ENCODE measurements around the gene CASP12.
"Not testable (repeated sequence)": the region's sequence is repeated elsewhere in the genome, so short reads cannot be mapped to it uniquely, and the experiment has no call there.

Gene CASP12

GRCh38 chr11:104897891-104898684 is at the start of gene CASP12:
Gene CASP12 (minus strand): TSS chr11:104898460.
- no peak for DNase-seq (ENCODE audit: low read depth in 1 of 2, low spot score in 1 of 2)

- no peak for DNase-seq (ENCODE audit: low read depth in 1 of 2, low spot score in 1 of 2)
Observed at GRCh38 chr11:104946907-104947306, 48.6 kb upstream of the CASP12 start.

- DNase-seq (ENCODE audit: low read depth in 1 of 2, low spot score in 1 of 2): no peak
Observed at GRCh38 chr11:104944076-104944475, 45.8 kb upstream of the CASP12 start.

- no peak for DNase-seq (ENCODE audit: low read depth in 1 of 2, low spot score in 1 of 2)
Observed at GRCh38 chr11:104943561-104943960, 45.3 kb upstream of the CASP12 start.

GRCh38 chr11:104934594-104934993 is 36.3 kb upstream of the CASP12 start:
- DNase-seq (ENCODE audit: low read depth in 1 of 2, low spot score in 1 of 2): no peak

- not testable (repeated sequence) for DNase-seq (ENCODE audit: low read depth in 1 of 2, low spot score in 1 of 2)
Observed at GRCh38 chr11:104934073-104934472, 35.8 kb upstream of the CASP12 start.

- DNase-seq (ENCODE audit: low read depth in 1 of 2, low spot score in 1 of 2): no peak
Observed at GRCh38 chr11:104928811-104929210, 30.6 kb upstream of the CASP12 start.

- no peak for DNase-seq (ENCODE audit: low read depth in 1 of 2, low spot score in 1 of 2)
Observed at GRCh38 chr11:104926771-104927611, 28.7 kb upstream of the CASP12 start.

- no peak for DNase-seq (ENCODE audit: low read depth in 1 of 2, low spot score in 1 of 2)
Observed at GRCh38 chr11:104925850-104926249, 27.6 kb upstream of the CASP12 start.

GRCh38 chr11:104918113-104918824 is 20.0 kb upstream of the CASP12 start:
- no peak for DNase-seq (ENCODE audit: low read depth in 1 of 2, low spot score in 1 of 2)

- no peak for DNase-seq (ENCODE audit: low read depth in 1 of 2, low spot score in 1 of 2)
Observed at GRCh38 chr11:104917271-104918112, 19.2 kb upstream of the CASP12 start.

- no peak for DNase-seq (ENCODE audit: low read depth in 1 of 2, low spot score in 1 of 2)
Observed at GRCh38 chr11:104916442-104916841, 18.2 kb upstream of the CASP12 start.

- DNase-seq (ENCODE audit: low read depth in 1 of 2, low spot score in 1 of 2): no peak
Observed at GRCh38 chr11:104912102-104912501, 13.8 kb upstream of the CASP12 start.

- DNase-seq (ENCODE audit: low read depth in 1 of 2, low spot score in 1 of 2): no peak
Observed at GRCh38 chr11:104908186-104908531, 9.9 kb upstream of the CASP12 start.

- no peak for DNase-seq (ENCODE audit: low read depth in 1 of 2, low spot score in 1 of 2)
Observed at GRCh38 chr11:104907521-104908185, 9.4 kb upstream of the CASP12 start.

- DNase-seq (ENCODE audit: low read depth in 1 of 2, low spot score in 1 of 2): no peak
Observed at GRCh38 chr11:104905271-104905670, 7.0 kb upstream of the CASP12 start.

- DNase-seq (ENCODE audit: low read depth in 1 of 2, low spot score in 1 of 2): no peak
Observed at GRCh38 chr11:104899226-104899625, 966 bp upstream of the CASP12 start.

GRCh38 chr11:104898685-104899013 is 389 bp upstream of the CASP12 start:
- no peak for DNase-seq (ENCODE audit: low read depth in 1 of 2, low spot score in 1 of 2)

GRCh38 chr11:104895634-104896033 is 2.6 kb downstream of the CASP12 start:
- DNase-seq (ENCODE audit: low read depth in 1 of 2, low spot score in 1 of 2): no peak

- no peak for DNase-seq (ENCODE audit: low read depth in 1 of 2, low spot score in 1 of 2)
Observed at GRCh38 chr11:104893876-104894275, 4.4 kb downstream of the CASP12 start.

All from stimulated activated CD4-positive, alpha-beta T cell treated with anti-CD3 and anti-CD28 coated beads, Interleukin-15, amount 100 ng/mL, for 1 hour (primary cell).